ENCODE measurements around the gene SUSD2. TPM values are rescaled to one million over a fixed set of nuclear protein-coding genes. Genes with fewer than 3 reads are reported as not detected.
A peak's percentile ranks its signal among the peaks of the same experiment; 100 is the strongest.
"Not testable (repeated sequence)": the region's sequence is repeated elsewhere in the genome, so short reads cannot be mapped to it uniquely, and the experiment has no call there.

SUSD2 gene
- total RNA-seq, 4 donors from 2014 or later: 5.1 to 41.4 (median 29.0) TPM

- Histone ChIP-seq H3K4me1 (peaks cover 27% of the 10 kb centered on the region), H3K36me3 (no peaks in the 10 kb centered on the region), H3K9me3 (no peaks in the 10 kb centered on the region), H3K27me3 (no peaks in the 10 kb centered on the region), H3K27ac (peak overlapping the region; percentile 74), H3K4me3 (no peak overlapping the region)
- TF ChIP-seq EP300 (IDR thresholded peaks at IDR 0.05) (no peak), POLR2A (IDR thresholded peaks at IDR 0.05) (no peak), POLR2AphosphoS5 (IDR thresholded peaks at IDR 0.05) (no peak)
- TF ChIP-seq, protein P1, sequence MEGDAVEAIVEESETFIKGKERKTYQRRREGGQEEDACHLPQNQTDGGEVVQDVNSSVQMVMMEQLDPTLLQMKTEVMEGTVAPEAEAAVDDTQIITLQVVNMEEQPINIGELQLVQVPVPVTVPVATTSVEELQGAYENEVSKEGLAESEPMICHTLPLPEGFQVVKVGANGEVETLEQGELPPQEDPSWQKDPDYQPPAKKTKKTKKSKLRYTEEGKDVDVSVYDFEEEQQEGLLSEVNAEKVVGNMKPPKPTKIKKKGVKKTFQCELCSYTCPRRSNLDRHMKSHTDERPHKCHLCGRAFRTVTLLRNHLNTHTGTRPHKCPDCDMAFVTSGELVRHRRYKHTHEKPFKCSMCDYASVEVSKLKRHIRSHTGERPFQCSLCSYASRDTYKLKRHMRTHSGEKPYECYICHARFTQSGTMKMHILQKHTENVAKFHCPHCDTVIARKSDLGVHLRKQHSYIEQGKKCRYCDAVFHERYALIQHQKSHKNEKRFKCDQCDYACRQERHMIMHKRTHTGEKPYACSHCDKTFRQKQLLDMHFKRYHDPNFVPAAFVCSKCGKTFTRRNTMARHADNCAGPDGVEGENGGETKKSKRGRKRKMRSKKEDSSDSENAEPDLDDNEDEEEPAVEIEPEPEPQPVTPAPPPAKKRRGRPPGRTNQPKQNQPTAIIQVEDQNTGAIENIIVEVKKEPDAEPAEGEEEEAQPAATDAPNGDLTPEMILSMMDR (IDR thresholded peaks at IDR 0.05): no peak
- WGBS: 71% methylated on average over 8 of the region's 8 CpGs
- DNase-seq (ENCODE audit: low spot score in 2 of 2): no peak
These were observed 26.2 kb downstream of the SUSD2 start for GRCh38 chr22:24207264-24208011.

- Histone ChIP-seq H3K4me1 (peaks cover 27% of the 10 kb centered on the region), H3K27ac (peak overlapping the region; percentile 74), H3K27me3 (no peaks in the 10 kb centered on the region), H3K9me3 (no peaks in the 10 kb centered on the region), H3K4me3 (no peak overlapping the region), H3K36me3 (no peaks in the 10 kb centered on the region)
- DNase-seq (ENCODE audit: low spot score in 2 of 2): no peak
- TF ChIP-seq EP300 (IDR thresholded peaks at IDR 0.05): no peak
- TF ChIP-seq POLR2AphosphoS5 (IDR thresholded peaks at IDR 0.05): peak in 2 of 3 donors; percentile 10 to 57
- 13% methylated on average over 2 of the region's 2 CpGs for WGBS
These were observed 26.9 kb downstream of the SUSD2 start for GRCh38 chr22:24208012-24208749.

GRCh38 chr22:24209016-24209415 lies 27.7 kb downstream of the SUSD2 start:
- no peak for DNase-seq (ENCODE audit: low spot score in 2 of 2)
- Histone ChIP-seq H3K36me3 (no peaks in the 10 kb centered on the region), H3K4me1 (peaks cover 27% of the 10 kb centered on the region), H3K27ac (no peak overlapping the region), H3K27me3 (no peaks in the 10 kb centered on the region), H3K4me3 (no peak overlapping the region), H3K9me3 (no peaks in the 10 kb centered on the region)
- no peak for TF ChIP-seq POLR2AphosphoS5 (IDR thresholded peaks at IDR 0.05)
- TF ChIP-seq POLR2A (IDR thresholded peaks at IDR 0.05): no peak
- TF ChIP-seq, protein P1 (IDR thresholded peaks at IDR 0.05): no peak
- TF ChIP-seq EP300 (IDR thresholded peaks at IDR 0.05): no peak
- 86% methylated on average over 3 of the region's 3 CpGs for WGBS

DNA sequence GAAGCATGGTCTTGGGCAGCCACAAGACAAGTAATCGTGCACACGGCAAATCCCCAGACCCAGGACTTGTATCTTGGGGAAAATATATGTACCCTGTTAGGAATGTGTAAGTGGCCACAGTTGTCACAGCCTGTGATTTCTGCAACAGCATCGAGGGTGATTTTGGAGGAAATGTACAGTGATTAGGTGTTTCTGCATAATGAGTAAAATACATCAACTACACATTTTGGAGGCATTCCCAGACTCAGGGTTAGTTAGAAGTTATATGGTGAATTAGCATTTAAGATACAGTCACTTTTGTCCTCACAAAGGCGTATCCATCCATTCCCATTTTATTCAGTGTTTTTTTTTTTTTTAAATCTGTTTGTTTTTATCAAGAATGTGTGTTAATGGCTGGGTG lies 28.4 kb downstream of the SUSD2 start:
- no peak overlapping the region for H3K27ac ChIP-seq
- no peak for DNase-seq (ENCODE audit: low spot score in 2 of 2)
- H3K4me3 ChIP-seq: no peak overlapping the region
- no peaks in the 10 kb centered on the region for H3K36me3 ChIP-seq
- 81% methylated on average over 4 of the region's 4 CpGs for WGBS
- TF ChIP-seq EP300 (IDR thresholded peaks at IDR 0.05) (no peak), POLR2AphosphoS5 (IDR thresholded peaks at IDR 0.05) (no peak), POLR2A (IDR thresholded peaks at IDR 0.05) (no peak)
- TF ChIP-seq, protein P1 (IDR thresholded peaks at IDR 0.05): no peak
- H3K4me1 ChIP-seq: peaks cover 27% of the 10 kb centered on the region
- H3K27me3 ChIP-seq: no peaks in the 10 kb centered on the region
- H3K9me3 ChIP-seq: no peaks in the 10 kb centered on the region

- not testable (repeated sequence) for H3K9me3 ChIP-seq; H3K4me3 ChIP-seq; H3K36me3 ChIP-seq; DNase-seq (ENCODE audit: low spot score in 2 of 2); H3K27me3 ChIP-seq; H3K27ac ChIP-seq
- 93% methylated on average over 11 of the region's 11 CpGs for WGBS
- peaks cover 27% of the 10 kb centered on the region for H3K4me1 ChIP-seq
These were observed 29.1 kb downstream of the SUSD2 start for GRCh38 chr22:24210409-24210808.

- not testable (repeated sequence) for H3K36me3 ChIP-seq; H3K27ac ChIP-seq; H3K9me3 ChIP-seq; DNase-seq (ENCODE audit: low spot score in 2 of 2); H3K4me3 ChIP-seq; H3K27me3 ChIP-seq
- WGBS: 90% methylated on average over 5 of the region's 6 CpGs
- peaks cover 22% of the 10 kb centered on the region for H3K4me1 ChIP-seq
These were observed 30.4 kb downstream of the SUSD2 start for GRCh38 chr22:24211716-24212115.

GRCh38 chr22:24213111-24213510 lies 31.8 kb downstream of the SUSD2 start:
- WGBS: 97% methylated on average over 9 of the region's 9 CpGs
- not testable (repeated sequence) for H3K9me3 ChIP-seq; H3K36me3 ChIP-seq; DNase-seq (ENCODE audit: low spot score in 2 of 2); H3K4me1 ChIP-seq; H3K27me3 ChIP-seq; H3K4me3 ChIP-seq; H3K27ac ChIP-seq

Data from suprapubic skin (tissue), 4 donors.